ENCODE data around the gene NAP1L1.

DNA sequence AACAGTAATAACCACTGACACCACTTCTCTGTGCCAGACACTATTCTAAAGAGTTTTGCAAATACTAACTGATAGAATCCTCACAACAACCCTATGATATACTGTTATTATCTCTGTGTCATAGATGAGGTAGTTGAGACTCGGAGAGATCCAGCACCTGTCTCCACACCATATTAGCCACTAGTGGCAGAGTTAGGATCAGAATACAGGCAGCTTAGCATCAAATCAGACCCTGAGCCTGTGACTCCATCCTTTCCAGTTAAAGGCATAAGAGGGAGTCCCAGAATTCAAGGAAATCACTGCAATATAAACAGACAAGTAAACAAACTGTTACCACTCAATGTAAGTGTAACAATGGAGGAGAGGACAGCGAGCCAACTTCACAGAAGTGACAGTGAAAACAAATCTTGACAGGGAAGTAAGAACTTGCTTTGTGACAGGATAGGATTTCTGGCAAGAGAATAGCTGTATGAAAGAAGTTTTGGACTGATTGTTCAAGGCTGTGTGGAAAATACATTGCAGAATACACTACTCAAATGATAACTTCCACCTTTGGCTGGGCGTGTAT lies 11.7 kb upstream of the NAP1L1 start:
- TF ChIP-seq, protein P1, sequence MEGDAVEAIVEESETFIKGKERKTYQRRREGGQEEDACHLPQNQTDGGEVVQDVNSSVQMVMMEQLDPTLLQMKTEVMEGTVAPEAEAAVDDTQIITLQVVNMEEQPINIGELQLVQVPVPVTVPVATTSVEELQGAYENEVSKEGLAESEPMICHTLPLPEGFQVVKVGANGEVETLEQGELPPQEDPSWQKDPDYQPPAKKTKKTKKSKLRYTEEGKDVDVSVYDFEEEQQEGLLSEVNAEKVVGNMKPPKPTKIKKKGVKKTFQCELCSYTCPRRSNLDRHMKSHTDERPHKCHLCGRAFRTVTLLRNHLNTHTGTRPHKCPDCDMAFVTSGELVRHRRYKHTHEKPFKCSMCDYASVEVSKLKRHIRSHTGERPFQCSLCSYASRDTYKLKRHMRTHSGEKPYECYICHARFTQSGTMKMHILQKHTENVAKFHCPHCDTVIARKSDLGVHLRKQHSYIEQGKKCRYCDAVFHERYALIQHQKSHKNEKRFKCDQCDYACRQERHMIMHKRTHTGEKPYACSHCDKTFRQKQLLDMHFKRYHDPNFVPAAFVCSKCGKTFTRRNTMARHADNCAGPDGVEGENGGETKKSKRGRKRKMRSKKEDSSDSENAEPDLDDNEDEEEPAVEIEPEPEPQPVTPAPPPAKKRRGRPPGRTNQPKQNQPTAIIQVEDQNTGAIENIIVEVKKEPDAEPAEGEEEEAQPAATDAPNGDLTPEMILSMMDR (conservative IDR thresholded peaks at IDR 0.05; ENCODE audit: low read depth, low read length): no peak
- TF ChIP-seq EZH2 (IDR thresholded peaks at IDR 0.05; ENCODE audit: borderline replicate concordance, low read depth, low read length, poor library complexity, severe bottlenecking): no peak

All from A673 (cell line).